HG03342 (cell line): ENCODE measurements around the gene ADGRF5.
A peak's percentile ranks its signal among the peaks of the same experiment; 100 is the strongest.
"Not testable (repeated sequence)": the region's sequence is repeated elsewhere in the genome, so short reads cannot be mapped to it uniquely, and the experiment has no call there.

ENCODE experiments used
- ATAC-seq: cut with Tn5 transposase; IDR thresholded peaks from one replicate; pipeline ENCODE4 v1.9.1; 2021; ENCODE audit warnings: mild to moderate bottlenecking, moderate library complexity; ENCODE audit not compliant: unreplicated experiment

ADGRF5 gene

DNA sequence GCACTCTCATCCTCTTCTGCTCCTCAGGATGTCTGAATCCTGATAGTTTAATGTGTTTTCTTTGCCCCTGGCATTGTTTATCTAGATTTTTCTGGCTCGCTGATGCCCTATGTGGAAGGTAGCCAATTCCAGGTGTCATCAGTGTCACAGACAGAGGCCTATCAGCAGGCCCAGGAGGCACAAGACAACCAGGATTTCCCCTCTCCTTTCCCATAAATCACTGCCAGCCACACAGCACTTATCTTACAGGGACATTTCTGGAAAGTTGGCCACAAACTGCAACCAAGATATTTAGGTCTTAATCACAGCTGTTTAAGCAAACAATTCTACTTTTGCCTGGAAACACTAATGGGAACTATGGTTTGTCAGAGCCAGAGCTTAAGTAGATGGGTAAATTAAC is 28.1 kb downstream of the ADGRF5 start:
- no peak for ATAC-seq

DNA sequence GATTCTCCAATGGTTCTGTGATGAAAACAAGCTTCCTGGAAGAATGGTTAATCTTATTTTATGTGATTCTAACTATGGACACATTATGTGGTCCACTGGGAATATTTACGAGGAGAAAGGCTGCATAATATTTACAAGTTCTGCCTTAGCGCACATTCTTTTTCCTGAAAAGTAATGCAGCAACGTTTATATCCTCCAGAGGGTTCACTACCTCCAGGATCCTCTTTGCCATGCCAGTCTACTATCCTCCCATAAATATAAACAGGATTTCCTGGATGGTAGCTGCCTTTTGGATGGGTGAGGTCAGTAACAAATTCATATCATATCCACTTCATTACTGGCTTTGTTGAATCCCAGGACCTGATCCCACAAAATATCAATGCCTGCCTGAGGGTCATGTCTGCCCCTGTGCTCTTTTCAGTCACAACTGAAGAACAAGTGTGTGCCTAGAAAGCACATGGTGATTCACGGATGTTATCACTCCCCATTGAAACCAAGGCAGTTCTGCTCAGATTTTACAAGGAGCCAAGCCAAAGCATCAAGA is 30.4 kb downstream of the ADGRF5 start:
- ATAC-seq: no peak

DNA sequence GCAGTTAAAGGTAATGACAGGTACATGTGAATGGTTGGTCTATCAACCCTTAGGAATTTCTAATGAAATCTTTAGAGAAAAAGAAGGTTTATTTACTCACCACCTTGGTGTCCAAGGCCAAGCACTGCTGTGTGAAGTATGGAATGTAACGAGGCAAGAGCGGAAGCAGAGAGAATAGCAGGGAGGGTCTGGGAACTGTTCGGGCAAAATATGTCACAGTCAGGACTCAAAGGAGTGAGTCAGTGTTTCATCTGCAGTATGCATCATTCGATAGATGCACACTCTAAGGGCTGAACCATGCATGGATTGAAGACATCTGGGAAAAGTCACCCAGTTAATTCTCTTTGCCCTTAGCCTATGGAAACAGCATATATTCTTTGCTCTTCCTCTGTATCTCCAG is 33.2 kb downstream of the ADGRF5 start:
- no peak for ATAC-seq

DNA sequence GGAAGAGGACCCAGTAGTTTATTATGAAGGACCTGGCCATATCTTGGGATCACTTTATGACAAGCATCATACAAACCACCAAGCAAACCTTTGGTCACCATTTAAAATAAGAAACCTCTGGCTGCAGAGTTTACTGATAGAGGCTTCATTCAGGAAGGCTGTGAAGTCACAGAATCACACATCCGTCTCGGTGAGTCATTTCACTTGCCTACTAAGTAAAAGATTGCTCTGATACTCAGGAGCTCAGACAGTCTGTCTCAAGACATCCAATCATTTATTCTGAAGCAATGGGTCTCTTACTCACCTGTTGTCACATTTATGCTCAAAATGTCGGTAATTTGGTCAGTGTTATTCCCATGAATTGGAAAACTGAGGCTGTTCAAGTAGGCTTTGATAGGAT is 33.7 kb downstream of the ADGRF5 start:
- no peak for ATAC-seq

DNA sequence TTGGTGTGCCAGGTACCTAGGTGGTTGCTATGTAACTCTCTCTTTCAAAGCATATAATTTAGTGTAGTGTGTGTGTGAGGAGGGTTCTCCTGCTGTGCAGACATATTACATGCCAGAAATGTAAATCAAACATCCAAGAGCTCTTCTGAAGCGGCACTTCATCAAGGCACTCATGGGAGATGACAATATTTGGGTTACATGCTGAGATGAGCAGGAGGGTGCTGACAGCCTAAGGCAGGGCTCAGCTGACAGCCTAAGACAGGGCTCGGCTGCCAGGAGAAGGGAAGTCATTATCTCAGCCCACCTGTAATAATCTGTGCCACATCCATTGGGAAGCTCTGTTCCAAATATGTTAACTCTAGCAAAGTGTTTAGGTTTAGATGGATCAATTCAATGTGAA is 39.1 kb downstream of the ADGRF5 start:
- ATAC-seq: no peak

DNA sequence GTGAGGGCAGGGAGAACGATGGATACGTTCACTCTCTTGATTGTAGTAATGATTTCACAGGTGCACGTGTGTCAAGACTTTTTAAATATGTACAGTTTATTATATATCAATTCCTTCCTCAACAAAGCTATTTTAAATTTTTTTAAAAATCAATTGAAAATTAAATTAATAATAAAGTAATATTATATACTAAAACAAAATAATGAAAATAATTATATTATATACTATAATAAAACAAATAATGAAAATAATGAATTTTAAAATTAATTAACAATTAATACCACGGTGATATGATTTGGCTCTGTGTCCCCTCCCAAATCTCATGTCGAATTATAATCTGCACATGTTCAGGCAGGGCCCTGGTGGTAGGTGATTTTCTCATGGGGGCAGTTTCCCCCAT is 42.7 kb downstream of the ADGRF5 start:
- no peak for ATAC-seq

DNA sequence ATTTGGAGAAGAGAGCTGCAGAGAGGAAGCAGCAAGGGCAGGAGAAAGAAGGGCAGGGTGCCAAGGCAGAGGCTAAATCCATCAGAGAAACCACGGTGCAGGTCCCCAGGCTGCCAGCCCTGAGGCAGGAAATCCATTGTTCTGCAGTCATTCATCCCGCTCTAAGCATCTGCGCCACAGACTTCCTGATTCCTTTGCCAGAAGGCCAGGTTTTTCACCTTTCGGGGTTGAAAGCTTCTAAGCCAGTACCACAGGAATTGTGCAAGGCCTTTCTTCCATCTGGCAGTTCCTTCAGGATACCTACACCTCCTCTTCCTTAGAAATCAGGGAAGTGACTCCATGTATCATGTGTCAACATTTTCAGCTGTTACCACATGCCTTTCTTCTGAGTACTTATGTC is 45.6 kb downstream of the ADGRF5 start:
- no peak for ATAC-seq

DNA sequence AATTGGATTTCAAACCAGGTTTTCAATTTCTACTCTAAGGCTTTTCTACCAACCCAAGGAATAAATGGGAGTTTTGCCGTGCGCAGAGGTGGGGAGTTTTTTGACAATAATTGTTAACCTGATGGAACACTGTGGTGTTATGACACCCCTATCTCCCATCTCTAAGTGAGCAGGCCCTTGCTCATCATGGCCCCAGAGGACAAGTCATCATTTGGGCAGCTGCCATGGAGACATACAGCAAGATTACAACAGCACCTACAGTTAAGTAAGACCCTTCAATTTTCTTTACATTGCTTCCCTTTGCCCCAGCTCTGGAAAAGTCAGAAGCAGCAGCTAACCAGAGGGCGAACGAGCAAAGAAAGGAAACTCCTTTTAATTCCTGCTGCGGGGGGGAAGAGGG is 54.3 kb downstream of the ADGRF5 start:
- ATAC-seq: no peak

DNA sequence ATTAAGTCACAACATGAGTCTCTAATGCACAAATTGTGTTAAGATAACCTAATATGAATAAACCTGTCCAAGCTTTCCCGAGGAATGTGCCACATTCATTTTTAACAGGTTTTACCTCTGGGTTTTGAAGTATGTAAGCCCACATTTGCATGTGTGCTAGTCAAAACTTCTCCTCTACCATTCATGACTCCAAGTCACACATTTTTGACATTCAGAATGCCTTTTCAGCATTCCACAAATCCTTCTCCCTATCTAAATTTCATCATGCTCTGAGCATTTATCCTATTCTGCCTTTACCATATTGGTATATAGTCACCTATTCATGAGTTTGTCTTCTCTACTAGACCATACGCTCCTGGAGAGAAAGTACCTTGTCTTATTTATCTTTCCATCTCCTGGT is 56.5 kb downstream of the ADGRF5 start:
- ATAC-seq: no peak

DNA sequence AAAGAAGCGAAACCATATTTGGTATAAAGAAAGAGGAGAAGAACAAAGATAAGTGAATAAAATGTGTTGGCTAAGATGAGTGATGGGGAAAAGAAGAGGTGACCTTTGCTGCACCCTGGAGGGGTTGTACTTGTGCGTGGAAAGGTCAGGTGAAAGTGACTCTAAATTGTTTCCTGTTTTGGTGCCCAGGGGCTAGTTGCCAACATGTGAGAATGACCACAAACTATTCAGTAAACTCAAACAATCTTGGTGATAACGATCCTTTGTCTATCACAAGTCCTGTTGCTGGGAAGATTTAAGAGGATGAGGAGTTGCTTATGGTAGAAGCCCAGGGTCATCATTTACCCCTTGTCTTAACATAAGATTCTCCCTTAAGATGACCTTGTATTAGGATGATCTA is 57.9 kb downstream of the ADGRF5 start:
- no peak for ATAC-seq

DNA sequence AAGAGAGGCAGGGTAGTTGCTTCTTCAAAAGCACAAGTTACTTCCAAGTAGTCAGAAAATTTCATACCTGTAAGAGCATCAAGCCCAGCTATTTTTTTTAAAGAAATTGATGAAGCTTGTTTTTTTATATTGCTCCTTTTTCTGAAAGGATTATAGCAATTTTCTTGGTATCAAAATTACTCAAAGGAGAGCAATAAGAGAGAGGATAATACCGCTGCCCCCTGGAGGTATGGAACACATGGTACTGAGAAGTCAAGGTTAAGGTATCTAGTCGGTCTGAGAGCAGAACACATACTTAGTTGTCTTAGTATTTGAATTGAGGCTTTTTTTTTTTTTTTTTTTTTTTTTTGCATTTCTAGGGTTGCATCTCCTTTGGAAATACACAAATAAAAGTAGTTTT is 59.4 kb downstream of the ADGRF5 start:
- no peak for ATAC-seq

DNA sequence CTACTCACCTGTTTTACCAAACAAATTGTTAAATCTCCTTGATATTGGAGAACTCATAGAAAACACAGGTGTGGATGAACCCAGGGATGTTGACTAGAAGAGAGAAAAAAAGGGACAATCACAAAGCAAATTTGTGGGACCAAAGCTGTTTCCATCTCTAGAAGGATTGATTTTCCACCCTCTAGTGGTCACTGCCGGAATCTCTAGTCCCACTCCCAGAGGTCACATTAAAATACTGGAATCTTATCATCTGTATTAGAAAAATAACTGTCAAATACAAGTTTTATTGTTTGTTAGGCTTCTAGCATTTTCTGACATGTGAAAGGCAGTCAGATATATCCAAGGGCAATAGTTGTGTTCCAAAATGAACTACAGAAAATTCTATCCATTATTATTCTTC is 65.8 kb downstream of the ADGRF5 start:
- peak; percentile 62 for ATAC-seq

DNA sequence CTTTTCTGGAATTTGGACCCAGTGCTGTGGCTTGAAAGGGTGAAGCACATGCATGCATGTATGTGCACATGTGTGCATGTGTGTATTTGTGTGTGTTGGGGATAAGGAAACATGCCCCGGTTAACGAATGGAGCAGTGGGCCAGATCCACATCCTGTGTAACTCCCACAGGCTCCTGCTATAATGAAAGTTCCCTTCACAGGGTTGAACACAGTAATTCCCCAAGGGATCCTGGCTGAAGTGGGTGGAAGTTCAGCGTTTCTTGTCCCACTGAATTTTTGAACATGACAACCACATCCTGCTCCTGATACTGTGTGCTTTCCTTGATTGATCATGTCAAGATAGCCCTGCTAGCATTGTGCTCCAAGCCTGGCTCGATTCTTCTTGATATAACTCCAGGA is 70.2 kb downstream of the ADGRF5 start:
- not testable (repeated sequence) for ATAC-seq

DNA sequence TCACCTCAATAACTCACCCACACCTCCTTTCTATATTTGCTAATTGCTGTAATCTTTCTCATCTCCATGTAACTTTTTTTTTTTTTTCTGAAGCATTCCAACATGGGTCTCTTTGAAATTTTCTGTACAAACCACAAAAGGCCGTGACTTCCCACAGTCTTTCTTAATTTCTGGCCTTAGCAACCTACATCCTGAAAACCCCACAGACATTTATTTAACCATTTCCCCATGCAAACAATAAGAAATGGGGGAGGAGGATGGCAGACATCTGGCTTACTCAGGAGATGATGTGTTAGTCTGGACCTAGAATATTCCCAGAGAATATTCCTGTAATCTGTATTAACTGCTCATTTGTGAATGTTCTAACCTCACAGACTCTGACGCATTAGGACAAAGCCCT is 70.9 kb downstream of the ADGRF5 start:
- no peak for ATAC-seq

DNA sequence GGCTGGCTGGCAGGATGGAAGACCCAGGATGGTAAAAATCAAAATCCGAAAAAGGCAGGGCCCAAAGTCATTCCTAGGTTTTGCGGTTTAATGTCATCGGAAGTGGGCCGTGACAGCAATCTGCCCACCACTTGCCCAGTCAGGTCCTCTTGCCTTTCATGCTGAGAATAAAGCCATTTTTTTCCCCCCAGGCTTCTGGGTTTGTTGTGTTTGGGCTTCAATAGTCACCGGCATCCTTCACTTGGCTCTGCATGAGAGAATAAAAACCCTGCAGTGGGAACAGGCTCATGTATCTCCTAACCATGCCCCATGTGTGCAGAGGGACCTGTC is 72.4 kb downstream of the ADGRF5 start:
- ATAC-seq: no peak

DNA sequence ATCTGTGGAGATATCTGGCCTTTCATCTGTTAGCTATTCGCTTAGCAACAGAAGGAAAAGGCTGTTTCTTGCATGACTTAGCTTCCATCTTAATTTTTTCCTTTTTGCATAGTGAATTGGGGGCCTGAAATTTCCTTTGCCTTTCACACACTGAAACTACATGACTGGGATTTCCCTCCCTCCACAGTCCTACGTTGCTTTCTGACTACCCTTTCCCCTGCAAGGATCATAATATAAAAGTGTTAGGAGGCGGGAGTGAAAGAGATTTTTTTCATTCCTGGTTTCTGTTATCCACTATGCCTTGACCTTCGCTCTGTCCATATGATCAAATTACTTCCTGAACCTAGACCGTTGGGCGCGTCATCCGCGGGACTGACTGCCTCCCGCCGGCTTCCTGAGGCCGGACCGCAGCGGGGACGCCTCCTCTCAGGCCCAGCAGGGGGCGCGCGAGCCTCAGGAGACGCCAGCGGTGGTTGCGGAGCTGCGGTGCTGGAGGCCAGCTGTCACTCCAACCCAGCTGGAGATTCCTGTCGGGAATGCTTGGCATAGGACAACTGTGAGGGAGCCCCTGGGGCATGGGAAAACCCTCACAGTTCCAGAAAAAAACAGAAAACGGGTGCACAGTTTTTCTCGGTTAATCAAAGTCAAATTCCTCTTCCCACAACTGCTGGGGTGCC is 72.9 kb downstream of the ADGRF5 start:
- ATAC-seq: peak; percentile 91

DNA sequence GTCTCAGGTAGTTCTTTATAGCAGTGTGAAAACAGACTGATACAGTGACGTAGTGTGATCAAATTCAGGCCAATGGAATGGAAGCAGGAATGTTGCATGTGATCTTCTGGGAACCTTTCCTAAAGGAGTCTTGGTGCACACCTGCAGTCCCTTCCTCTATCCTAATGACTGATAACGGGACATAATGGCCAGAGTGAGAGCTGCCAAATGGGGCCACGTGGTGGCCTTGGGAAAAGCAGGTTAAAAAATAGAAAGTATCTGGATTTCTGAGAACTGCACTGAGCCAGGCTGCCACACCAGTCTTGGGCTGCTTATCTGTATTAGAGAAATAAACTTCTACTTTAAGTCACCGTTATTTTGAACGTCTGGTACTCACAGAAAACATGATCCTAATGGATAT is 76.6 kb downstream of the ADGRF5 start:
- ATAC-seq: no peak

DNA sequence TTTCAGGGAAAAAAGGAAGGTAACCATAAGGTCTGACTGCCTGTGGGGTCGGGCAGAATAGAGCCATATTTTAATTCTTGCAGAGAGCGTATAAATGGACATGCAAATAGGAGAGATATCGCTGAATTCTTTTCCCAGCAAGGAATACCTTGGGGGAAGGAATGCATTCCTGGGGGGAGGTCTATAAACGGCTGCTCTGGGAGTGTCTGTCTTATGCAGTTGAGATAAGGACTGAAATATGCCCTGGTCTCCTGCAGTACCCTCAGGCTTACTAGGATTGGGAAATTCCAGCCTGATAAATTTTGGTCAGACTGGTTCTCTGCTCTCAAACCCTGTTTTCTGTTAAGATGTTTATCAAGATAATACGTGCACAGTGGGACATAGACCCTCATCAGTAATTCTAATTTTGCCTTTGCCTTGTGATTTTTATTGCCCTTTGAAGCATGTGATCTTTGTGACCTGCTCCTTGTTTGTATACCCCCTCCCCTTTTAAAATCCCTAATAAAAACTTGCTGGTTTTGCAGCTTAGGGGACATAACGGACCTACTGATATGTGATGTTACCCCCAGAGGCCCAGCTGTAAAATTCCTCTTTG is 79.4 kb downstream of the ADGRF5 start:
- ATAC-seq: not testable (repeated sequence)

DNA sequence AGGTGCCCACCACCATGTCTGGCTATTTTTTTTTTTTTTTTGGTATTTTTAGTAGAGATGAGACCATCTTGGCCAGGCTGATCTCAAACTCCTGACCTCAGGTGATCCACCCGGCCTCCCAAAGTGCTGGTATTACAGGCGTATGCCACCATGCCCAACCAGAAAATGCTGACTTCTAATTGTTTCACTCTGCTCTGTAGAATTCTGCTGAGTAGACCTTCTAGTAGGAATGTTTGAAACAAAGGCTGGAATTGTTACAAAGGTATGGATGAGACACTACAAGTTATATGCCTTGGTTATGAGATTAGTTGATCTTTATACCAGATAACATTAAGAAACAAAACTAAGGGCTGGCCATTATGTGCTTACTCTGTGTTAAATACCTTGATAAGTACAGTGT is 83.7 kb downstream of the ADGRF5 start:
- no peak for ATAC-seq

DNA sequence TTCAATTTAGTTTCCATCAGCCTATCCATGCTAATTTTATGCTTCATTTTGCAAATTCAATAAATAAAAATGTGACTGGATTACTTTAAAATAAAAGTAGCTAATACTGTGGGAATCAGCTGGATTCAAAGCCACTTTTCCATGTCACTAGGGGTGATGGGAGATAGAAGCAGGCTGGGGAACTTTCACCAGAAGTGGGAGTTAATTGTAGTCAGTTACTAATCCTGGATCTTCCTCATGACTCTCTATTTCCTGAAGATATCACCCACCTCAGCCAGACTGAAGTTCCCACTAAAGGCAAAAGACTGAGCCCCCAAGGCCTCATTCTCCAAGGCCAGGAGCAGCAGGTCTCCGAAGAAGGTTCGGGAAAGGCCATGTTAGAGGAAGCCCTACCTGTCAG is 86.7 kb downstream of the ADGRF5 start:
- not testable (repeated sequence) for ATAC-seq

DNA sequence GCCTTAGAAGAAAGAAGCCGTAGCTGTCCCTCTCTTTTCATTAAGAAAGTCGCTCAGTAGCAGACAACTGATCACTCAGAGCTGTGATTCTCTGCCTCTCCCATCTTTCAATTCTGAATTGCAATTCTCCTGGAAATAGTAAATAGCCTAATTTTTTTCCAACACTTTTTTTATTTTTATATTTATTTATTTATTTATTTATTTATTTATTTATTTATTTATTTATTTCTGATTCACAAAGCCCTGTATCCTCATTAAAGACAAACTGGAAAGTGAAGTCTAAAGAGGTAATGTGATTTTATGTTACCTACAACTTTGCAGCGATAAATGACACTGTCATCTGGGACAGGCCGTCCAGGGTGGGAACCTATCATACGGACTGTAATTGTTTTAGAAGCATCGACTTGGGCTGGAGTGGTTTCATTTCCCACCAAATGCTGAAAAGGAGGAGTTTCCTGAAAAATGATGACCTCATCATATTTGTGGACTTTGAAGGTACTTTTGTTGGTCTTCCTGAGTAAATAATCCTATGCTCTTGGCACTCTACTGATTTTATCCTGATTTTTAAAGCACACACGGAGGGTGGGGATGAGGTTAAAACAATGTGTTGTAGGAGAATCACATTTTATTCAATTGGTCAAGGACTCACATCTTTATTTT is 87.4 kb downstream of the ADGRF5 start:
- ATAC-seq: not testable (repeated sequence)

DNA sequence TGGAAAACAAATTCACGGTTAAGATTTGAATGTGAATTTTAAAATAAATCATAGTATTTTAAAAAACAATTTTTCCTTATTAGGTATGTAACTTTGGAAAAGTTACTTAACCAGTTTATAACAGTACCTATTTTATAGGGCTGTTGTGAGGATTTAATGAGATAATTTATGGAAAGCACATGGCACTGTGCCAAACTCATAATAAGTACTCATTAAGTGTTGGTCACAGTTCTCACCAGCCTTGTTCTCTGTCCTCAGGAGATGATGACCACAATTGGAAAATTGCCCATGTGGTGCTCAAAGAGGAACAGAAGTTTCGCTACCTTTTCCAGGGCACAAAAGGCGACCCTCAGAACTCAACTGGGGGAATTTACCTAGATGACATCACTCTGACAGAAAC is 88.9 kb downstream of the ADGRF5 start:
- no peak for ATAC-seq
